ENCODE measurements around the gene TARS3.
"Not testable (repeated sequence)": the region's sequence is repeated elsewhere in the genome, so short reads cannot be mapped to it uniquely, and the experiment has no call there.

The TARS3 gene

DNA sequence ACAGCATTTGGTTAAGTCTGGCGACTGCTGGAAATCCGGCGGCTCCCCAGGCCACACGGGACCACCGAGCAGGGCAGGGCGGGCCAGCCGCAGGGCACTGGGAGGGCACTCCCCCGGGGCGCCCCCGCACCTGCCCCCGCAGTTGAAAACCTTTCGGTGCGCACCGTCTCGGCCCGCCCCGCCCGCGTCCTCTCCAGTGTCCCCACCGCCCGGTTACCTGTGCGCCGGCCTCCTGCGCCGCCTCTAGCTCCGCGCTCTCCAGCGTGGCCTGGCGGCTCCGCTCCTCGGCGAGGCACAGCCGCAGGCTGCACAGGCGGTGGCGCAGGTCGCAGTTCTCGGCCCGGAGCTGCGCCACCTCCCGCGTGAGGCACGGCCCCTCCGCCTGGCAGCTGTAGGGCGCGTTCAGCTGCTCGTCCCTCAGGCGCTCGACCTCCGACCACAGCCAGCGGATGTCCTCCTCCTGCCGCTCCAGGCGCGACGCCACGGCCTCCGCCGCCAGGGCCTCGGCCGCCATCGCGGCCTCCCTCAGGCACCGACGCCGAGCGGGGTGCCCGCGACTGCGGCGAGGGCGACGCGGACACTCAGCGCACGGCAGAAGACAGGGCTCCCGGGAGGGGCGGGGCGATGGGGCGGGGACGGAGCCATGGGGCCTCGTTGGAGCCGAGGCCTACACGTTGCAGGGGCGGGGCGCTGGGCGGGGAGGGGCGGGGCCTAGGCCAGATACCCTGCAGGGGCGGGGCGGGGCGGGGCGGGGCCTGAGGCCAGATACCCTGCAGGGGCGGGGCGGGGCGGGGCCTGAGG, at the start of gene TARS3:
Gene TARS3 (minus strand): TSS at position 600 of the 801 bp plus-strand sequence. CDS start 86 bp downstream, at position 514.
- FAIRE-seq, result no peak

DNA sequence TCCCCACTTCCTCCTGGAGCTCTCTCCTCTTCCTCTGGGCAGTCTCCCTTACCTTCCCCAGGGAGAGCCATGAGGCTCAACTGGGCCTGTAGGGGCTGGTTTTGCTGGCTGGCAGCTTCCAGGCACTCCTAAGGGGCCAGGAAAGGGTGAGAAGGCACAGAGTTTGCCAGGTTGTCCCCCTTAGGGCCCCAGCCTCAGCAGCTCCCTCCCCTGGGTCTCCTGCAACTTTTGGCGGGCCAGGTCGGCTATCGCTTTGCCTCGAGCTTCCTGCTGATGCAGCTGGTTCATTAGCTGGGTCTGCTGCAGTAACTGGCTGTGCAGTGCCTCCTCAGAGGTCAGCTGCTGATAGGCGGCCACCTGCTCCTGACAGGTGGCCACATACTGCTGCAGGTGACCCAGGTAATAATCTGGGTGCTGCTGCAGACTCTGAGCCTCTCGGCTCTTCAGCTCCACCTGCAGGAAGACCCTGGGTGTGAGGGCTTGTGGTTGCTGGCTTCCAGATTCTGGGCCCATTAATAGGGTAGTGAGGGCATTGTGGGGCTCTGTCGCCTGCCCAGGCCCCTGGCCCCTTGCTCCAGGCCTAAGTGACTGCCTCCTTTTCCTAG, 49.3 kb upstream of the TARS3 start:
- FAIRE-seq, result no peak

GRCh38 chr15:101772921-101773320, 48.6 kb upstream of the TARS3 start:
- FAIRE-seq, result no peak

DNA sequence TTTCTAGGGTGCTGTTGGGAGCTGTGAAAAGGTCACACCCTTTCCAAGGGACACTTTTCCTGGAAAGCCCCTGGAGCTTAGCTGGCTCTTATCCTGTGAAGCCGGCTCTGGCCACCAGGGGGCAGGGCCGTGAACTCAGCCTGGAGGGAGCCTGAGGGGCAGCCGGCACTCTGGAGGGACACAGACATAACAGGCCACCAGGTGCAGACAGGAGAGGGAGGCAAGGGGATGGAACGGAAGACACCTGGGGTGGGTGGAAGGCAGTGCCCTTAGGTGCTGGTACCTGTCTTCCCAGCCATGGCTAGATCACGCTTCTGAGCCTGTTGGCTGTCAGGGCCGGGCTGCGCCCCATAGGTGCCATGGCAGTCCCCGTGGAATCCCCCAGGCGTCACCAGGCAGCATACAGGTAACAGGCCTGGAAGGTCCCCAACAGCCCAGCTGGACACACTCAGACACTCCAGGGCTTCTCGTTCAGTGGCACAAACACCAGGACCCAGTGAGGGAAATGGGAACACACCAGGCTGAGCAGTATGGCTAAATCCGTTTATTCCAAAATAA, 42.9 kb upstream of the TARS3 start:
- not testable (repeated sequence) for FAIRE-seq

DNA sequence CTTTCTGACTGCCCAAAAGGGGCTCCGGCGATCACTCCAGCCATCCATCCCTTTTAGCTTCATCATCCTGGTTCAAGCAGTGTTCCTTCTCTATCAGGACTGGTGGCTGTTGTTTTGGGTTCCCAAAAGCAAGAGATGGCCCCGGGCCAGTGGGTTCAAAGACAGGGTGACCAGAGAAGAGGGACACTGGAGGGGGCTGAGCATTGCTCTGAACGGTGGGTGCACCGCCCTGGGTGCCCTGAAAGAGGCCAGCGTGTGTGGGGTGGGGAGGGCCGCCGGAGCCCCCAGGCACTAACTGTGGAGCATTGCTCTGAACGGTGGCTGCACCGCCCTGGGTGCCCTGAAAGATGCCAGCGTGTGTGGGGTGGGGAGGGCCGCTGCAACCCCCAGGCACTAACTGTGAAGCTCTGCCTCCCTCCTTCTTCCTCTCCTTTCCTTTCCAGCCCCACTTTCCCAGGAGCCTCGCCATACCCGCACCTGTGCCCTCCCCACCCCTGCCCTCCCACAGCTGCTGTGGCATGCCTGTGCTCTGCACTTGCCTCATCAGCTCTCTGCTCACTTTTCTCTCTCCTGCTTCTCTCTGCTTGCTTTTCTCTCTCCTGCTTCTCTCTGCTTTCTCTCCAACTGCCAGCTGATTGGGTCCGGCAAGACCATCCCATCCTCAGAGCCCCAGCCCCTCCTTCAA, 41.6 kb upstream of the TARS3 start:
- FAIRE-seq, result no peak

- not testable (repeated sequence) for FAIRE-seq
Measured at GRCh38 chr15:101765340-101765671, 41.0 kb upstream of the TARS3 start.

DNA sequence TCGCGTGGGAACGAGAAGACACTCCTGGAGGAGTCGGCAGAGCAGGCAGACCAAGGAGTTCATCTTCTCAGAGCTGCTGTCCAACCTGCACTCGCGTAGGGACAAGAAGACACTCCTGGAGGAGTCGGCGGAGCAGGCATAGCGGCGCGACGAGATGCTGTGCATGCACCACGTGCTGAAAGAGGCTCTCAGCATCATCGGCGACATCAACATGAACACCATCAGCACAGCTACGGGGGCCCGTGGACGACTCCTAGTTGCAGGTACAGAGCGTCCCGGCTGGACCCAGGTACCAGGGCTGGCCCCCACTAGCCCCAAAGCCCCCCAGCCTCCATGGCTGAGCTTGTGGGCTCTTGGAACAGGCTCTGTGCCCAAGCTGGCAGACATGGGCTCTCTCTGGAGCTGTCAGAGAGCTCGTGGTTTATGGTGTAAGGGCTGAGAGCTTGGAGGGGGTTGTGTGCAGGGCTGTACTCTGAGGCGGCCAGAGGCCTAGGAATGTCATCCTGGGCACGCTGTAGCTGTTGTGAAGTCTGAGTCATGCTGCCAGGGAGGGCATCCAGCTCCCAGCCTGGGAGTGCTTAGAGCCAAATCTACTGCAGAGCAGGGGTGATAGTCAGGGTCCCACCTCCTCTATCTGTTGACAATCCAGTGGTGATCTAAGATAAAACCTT, 40.5 kb upstream of the TARS3 start:
- FAIRE-seq, result not testable (repeated sequence)

DNA sequence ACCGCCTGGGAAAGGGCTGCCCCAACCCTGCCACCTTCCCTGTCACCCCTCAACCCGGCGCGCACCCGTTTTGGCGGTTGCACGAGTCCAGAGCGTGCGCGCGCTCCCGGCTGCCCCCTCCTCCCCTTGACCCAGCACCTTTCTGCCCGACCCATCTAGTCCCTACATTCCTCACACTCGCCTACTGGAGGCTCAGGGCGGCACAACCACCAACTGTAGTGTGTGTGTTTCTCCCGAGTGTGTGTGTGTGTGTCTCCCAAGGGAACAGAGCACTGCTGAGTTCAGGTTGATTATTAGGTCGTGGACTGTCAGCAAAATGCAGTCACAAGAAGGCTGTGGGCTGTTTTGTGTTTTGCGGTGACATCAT, 22.4 kb upstream of the TARS3 start:
- not testable (repeated sequence) for FAIRE-seq

DNA sequence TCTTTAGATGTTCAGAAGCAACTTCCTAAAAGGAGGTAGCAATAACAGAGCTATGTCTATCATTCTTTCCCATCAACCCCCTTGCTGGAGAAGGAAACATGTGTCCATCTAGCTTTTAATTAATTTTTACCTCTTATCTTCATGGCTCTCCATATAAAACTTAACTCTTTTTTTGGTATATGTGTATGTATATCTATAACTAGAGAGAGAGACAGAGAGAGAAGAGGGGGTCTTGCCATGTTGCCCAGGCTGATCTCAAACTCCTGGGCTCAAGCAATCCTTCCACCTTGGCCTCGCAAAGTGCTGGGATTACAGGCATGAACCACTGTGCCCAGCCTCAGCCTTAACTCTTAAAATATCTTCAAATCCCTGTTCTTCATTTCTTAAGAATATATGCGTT, 10.6 kb upstream of the TARS3 start:
- FAIRE-seq, result not testable (repeated sequence)

- FAIRE-seq, result no peak
Measured at GRCh38 chr15:101733545-101733944, 9.3 kb upstream of the TARS3 start.

GRCh38 chr15:101732772-101733171, 8.5 kb upstream of the TARS3 start:
- no peak for FAIRE-seq

- no peak for FAIRE-seq
Measured at GRCh38 chr15:101731746-101732145, 7.5 kb upstream of the TARS3 start.

DNA sequence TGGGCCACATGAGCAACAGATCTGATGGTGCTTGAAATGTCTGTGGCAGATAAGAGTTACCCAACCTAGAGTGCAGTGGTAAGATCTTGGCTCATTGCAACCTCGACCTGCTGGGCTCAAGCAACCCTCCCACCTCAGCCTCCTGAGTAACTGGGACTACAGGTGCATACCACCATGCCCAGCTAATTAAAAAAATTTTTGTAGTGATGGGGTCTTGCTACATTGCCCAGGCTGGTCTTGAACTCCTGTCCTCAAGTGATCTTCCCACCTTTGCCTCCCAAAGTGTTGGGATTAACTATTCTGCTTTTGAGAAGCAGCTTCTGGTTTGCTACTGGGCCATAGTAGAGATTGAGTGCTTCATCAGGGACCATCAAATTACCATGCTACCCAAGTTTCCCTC, 2.9 kb upstream of the TARS3 start:
- FAIRE-seq, result no peak

- no peak for FAIRE-seq
Measured at GRCh38 chr15:101725073-101725472, 800 bp upstream of the TARS3 start.

DNA sequence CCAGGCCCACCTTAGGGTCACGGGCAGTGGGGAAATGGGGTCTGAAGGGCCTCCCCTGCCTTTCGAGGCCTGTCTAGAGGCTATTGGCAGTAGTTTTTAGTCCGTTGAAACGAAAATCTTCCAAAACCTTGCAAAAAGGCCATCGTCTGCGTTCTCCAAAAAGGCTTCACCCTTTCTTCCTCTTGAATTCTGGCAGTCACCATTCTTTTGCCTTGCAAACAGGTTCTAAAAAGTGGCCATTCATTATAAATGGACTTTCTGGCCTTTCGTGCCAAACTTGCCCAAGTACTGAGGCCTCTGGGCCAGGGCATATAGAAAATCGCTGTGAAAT, 367 bp upstream of the TARS3 start:
- FAIRE-seq, result no peak

- no peak for FAIRE-seq
Measured at GRCh38 chr15:101723171-101723873, 951 bp downstream of the TARS3 start.

GRCh38 chr15:101718896-101719295, 5.4 kb downstream of the TARS3 start:
- FAIRE-seq, result no peak

GRCh38 chr15:101712078-101712477, 12.2 kb downstream of the TARS3 start:
- FAIRE-seq, result no peak

DNA sequence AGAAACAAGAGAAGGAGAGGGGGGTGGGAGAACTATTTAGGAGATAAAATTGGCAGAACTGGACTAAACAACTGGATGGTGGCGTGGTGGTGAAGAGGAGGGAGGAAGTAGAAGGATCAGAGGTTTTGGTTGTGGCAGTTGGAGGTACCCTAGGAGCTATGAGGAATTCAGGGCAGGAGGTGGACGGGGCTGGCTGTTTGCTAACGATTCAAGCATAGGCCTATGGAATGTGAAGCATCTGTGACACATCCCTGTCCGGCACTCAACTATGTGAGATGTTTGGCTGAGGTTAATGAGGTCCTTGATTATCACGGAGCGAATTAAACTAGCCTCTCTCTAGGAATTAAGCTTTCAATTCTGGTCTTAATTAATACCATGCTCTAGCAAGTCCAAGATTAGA, 13.5 kb downstream of the TARS3 start:
- FAIRE-seq, result no peak

GRCh38 chr15:101709466-101709865, 14.8 kb downstream of the TARS3 start:
- no peak for FAIRE-seq

DNA sequence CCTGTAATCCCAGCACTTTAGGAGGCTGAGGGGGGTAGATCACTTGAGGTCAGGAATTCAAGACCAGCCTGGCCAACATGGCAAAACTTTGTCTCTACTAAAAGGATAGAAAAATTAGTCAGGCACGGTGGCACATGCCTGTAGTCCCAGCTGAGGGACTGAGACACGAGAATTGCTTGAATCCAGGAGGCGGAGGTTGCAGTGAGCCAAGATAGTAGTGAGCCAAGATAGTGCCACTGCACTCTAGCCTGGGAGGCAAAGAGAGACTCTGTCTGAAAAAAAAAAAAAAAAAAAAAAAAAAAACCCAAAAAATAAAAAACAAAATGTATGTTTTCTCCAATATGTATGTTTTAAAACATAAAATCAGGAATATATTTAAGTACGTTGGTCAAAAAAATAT, 16.3 kb downstream of the TARS3 start:
- no peak for FAIRE-seq

- no peak for FAIRE-seq
Measured at GRCh38 chr15:101702077-101702476, 22.2 kb downstream of the TARS3 start.

DNA sequence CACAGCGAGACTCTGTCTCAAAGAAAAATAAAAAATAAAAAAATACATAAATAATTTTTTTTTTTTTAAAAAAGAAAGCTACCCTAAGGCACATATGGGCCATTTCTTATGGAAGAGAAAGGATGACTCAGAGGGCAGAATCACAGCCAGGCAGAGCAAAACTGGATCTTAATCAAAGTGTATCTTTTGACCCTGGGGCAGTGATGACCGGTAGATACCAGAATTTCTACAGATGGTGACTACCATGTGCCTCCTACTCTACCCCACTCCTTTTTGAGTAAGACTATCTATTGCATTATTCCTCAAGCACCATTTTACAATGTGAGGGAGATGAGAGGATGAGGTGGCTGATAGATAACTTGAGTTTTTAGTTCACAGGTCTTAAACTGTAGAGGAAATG, 26.0 kb downstream of the TARS3 start:
- no peak for FAIRE-seq
